Stimulated activated effector memory CD8-positive, alpha-beta T cell treated with anti-CD3 and anti-CD28 coated beads, Interleukin-12 subunit alpha, Interleukin-12 subunit beta, amount 100 ng/mL, for 72 hours (primary cell): ENCODE results near the gene AUTS2.
"Not testable (repeated sequence)": the region's sequence is repeated elsewhere in the genome, so short reads cannot be mapped to it uniquely, and the experiment has no call there.

Source experiments
- ATAC-seq: fragments of 150-1000 bp; cut with Tn5 transposase; 2 replicates; pipeline ENCODE4 v1.10.0; 2021
- DNase-seq, 2 donors: peaks; one replicate each; pipeline ENCODE4 v3.0.0; 2021 to 2022; ENCODE audit warnings: low spot score in 2 of 2
- H3K27ac Mint-ChIP-seq: one replicate; pipeline ENCODE4 v1.8.0; 2022; ENCODE audit warnings: mild to moderate bottlenecking, mixed read lengths
- H3K36me3 Mint-ChIP-seq: one replicate; pipeline ENCODE4 v1.8.0; 2022; ENCODE audit warnings: mild to moderate bottlenecking, mixed read lengths
- H3K4me1 Mint-ChIP-seq: one replicate; pipeline ENCODE4 v1.8.0; 2022; ENCODE audit warnings: mixed read lengths
- H3K4me3 Mint-ChIP-seq: one replicate; pipeline ENCODE4 v1.8.0; 2022; ENCODE audit warnings: mild to moderate bottlenecking, mixed read lengths
- H3K9me3 Mint-ChIP-seq: one replicate; pipeline ENCODE4 v1.8.0; 2022; ENCODE audit warnings: mixed read lengths

AUTS2 gene

DNA sequence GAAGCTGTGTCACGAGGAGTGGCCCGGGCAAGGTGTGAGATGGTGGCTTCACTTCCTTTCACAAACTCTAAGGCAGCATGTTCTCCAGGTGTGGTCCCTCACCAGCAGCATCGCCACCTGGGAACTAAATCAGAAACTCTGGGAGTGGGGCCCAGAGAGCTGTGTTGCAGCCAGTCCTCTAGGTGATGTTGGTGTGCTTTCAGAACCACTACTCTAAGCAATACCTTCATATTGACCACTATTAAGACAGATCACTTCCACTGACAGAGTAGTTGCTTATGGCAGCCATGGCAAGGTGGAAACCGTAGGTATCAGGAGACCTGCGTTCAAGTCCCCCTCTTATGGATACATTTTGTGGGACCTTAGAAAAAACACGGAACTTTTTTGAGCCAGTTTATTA lies 1037.9 kb downstream of the AUTS2 start:
- Mint-ChIP-seq H3K36me3 (no peaks in the 10 kb centered on the region), H3K4me3 (no peak overlapping the region), H3K4me1 (peaks cover 32% of the 10 kb centered on the region), H3K27ac (no peak overlapping the region), H3K9me3 (no peaks in the 10 kb centered on the region)
- DNase-seq: no peak
- no peak for ATAC-seq

DNA sequence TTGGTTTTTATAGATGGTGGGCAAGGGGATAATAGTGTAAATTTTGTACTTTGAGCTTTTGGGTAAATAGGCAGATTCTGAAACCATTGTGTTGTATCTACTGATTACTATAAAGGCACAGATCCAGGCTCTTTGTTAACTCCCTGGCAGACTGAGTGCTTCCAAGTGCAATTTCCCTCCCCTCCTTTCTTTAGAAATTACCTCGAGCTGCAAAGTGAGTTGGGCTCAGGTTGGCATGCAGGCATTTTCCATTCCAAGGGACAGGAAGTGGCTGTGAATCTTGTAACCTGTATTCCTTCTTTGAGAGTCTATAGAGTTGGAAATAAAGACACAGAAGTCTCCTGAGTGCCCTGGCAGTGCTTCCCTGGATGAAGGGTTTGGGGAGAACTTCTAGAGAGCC lies 1039.5 kb downstream of the AUTS2 start:
- Mint-ChIP-seq H3K9me3 (no peaks in the 10 kb centered on the region), H3K36me3 (no peaks in the 10 kb centered on the region), H3K4me3 (no peak overlapping the region), H3K27ac (no peak overlapping the region), H3K4me1 (peaks cover 32% of the 10 kb centered on the region)
- ATAC-seq: no peak
- DNase-seq: no peak

DNA sequence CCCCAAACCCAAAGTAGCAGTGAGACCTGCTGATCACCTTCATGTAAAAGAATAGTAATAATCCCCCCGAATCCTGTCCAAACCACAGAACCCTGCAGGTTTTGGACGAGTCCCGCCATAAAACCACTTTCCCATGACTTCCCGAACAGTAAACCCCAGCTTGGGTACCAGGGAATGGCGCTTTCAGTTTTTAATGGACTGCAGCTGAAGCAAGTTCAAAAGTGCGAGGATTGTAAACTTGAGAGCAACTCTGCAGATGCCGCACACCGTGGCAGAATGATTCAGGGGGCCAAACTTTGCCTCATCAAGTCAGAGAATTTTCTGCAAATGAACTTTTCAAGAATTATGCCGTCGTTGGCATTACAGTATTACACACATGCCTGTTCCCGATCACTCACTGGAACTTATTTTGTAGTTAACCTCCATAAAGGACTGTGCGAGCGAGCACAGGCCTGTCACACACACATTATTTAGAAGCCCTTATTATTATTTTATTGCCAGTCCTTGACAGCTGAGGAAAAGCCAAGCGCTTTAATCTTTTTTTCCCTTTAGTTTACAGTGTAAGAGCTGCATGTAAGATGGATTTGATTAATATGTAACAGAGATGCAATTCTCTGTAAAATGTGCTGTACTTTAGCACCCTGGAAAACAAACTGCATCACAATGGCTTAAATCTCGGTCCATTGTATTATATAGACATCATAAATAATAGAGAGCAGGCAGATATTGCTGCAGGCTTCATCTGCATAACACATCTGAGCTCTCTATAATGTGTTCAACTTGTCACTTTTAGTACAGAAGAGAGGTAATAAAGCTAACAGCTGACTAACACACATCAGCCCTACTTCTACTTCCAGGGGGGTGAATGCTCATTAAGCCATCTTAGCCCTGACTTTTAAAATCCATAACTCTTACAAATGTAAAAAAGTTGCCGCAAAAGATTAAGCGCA lies 1040.2 kb downstream of the AUTS2 start:
- peaks cover 32% of the 10 kb centered on the region for H3K4me1 Mint-ChIP-seq
- no peak overlapping the region for H3K4me3 Mint-ChIP-seq
- H3K36me3 Mint-ChIP-seq: no peaks in the 10 kb centered on the region
- H3K27ac Mint-ChIP-seq: no peak overlapping the region
- H3K9me3 Mint-ChIP-seq: no peaks in the 10 kb centered on the region
- no peak for ATAC-seq
- DNase-seq: no peak

DNA sequence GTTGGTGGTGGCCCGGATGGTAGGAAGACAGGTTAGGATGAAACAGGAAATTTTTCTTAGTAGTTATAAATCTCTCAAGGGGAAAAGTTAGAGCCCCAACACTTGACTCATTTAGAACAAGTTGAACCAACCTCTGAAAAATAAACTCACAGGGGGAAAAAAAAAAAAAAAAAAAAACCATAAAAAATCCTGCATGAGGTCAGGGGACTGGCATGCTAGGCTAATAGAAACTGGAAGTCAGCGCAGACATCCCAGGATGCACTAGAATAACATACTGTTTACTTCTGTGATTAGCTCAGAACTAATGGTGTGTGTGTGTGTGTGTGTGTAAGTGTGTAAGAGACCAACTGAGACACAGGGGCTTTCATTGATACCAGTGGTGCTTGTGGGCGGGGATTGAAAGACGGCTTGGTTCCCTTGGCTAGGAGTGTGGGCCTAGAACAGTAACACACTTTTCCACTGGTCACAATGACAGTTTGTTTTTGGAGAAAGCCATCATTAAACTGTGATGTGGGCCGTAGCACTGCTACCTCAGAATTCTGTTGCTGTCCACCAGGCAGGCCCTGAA lies 1042.1 kb downstream of the AUTS2 start:
- no peak for DNase-seq
- no peak overlapping the region for H3K4me3 Mint-ChIP-seq
- H3K4me1 Mint-ChIP-seq: peaks cover 16% of the 10 kb centered on the region
- ATAC-seq: no peak
- H3K9me3 Mint-ChIP-seq: no peaks in the 10 kb centered on the region
- no peak overlapping the region for H3K27ac Mint-ChIP-seq
- no peaks in the 10 kb centered on the region for H3K36me3 Mint-ChIP-seq

DNA sequence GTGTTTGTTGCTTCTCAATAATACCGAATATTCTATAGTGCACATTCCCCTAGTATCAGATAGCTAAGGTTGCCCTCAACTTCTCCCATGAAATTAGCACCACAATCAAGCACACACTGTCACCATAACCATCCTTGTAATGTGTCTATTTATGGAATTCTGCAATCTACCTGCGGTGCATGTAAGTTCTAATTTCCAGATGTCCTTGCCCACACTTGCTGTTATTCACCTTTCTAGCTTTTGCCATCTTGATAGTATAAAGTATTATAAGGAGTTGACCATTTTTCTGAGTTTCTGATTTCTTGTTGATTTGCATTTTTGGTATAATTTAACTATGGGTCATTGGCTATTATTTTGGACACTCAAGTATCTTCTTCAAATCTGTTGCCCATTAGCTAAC lies 1043.6 kb downstream of the AUTS2 start:
- Mint-ChIP-seq H3K36me3 (no peaks in the 10 kb centered on the region), H3K4me3 (no peak overlapping the region), H3K4me1 (peaks cover 18% of the 10 kb centered on the region), H3K9me3 (no peaks in the 10 kb centered on the region), H3K27ac (no peak overlapping the region)
- ATAC-seq (no peak), DNase-seq (no peak)

DNA sequence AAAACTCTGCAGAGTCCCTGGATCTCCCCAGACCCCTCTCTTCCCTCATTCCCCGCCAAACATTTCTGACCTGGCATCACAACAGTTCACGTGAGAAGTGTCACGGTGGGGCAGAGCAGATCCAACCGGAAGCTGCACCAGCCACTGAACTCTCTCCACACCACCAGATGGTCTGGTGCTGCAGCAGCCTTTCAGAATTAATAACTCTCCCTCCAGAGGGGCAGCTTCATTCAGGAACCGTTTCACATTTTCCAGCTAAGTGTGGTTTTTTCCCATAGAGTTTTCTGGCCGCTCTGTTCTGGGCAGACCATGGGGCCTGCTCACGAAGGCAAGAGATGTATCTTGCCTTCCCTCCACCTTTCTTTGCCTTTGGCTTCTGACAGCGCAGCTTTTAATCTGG lies 1047.0 kb downstream of the AUTS2 start:
- no peak overlapping the region for H3K4me3 Mint-ChIP-seq
- no peaks in the 10 kb centered on the region for H3K9me3 Mint-ChIP-seq
- ATAC-seq (no peak), DNase-seq (no peak)
- H3K36me3 Mint-ChIP-seq: peaks cover 7% of the 10 kb centered on the region
- peaks cover 42% of the 10 kb centered on the region for H3K4me1 Mint-ChIP-seq
- H3K27ac Mint-ChIP-seq: no peak overlapping the region

GRCh38 chr7:70645876-70646351 lies 1047.6 kb downstream of the AUTS2 start:
- Mint-ChIP-seq H3K9me3 (no peaks in the 10 kb centered on the region), H3K27ac (no peak overlapping the region), H3K4me3 (no peak overlapping the region), H3K36me3 (peaks cover 7% of the 10 kb centered on the region), H3K4me1 (peaks cover 38% of the 10 kb centered on the region)
- DNase-seq (no peak), ATAC-seq (no peak)

GRCh38 chr7:70646536-70647248 lies 1048.4 kb downstream of the AUTS2 start:
- Mint-ChIP-seq H3K36me3 (peaks cover 7% of the 10 kb centered on the region), H3K27ac (no peak overlapping the region), H3K4me1 (peaks cover 35% of the 10 kb centered on the region), H3K4me3 (no peak overlapping the region), H3K9me3 (no peaks in the 10 kb centered on the region)
- ATAC-seq: no peak
- DNase-seq: no peak

- ATAC-seq: peak; percentile 98
- peaks cover 35% of the 10 kb centered on the region for H3K4me1 Mint-ChIP-seq
- H3K4me3 Mint-ChIP-seq: peak overlapping the region; percentile 24
- DNase-seq: peak; percentile 63 to 92
- H3K36me3 Mint-ChIP-seq: peaks cover 7% of the 10 kb centered on the region
- H3K9me3 Mint-ChIP-seq: no peaks in the 10 kb centered on the region
- peak overlapping the region; percentile 74 for H3K27ac Mint-ChIP-seq
Observed at GRCh38 chr7:70647801-70648498, 1049.7 kb downstream of the AUTS2 start.

GRCh38 chr7:70648499-70648861 lies 1050.2 kb downstream of the AUTS2 start:
- Mint-ChIP-seq H3K27ac (peak overlapping the region; percentile 74), H3K4me3 (peak overlapping the region; percentile 24), H3K4me1 (peaks cover 35% of the 10 kb centered on the region)
- not testable (repeated sequence) for DNase-seq, H3K9me3 Mint-ChIP-seq, H3K36me3 Mint-ChIP-seq, ATAC-seq

DNA sequence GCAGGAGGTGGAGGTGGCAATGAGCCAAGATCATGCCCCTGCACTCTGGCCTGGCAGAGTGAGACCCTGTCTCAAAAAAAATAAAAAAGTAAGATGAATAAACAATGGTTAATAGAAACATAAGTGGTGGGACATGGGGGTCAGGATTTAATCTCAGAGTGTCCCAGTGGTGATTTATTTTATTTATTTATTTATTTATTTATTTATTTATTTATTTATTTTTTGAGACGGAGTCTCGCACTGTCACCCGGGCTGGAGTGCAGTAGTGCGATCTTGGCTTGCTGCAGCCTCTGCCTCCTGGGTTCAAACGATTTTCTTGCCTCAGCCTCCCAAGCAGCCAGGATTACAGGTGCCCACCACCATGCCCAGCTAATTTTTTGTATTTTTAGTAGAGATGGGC lies 1051.0 kb downstream of the AUTS2 start:
- H3K27ac Mint-ChIP-seq: peak overlapping the region; percentile 74
- ATAC-seq (no peak), DNase-seq (no peak)
- H3K4me1 Mint-ChIP-seq: peaks cover 35% of the 10 kb centered on the region
- no peak overlapping the region for H3K4me3 Mint-ChIP-seq
- H3K36me3 Mint-ChIP-seq: peaks cover 7% of the 10 kb centered on the region
- H3K9me3 Mint-ChIP-seq: no peaks in the 10 kb centered on the region

- Mint-ChIP-seq H3K36me3 (no peaks in the 10 kb centered on the region), H3K27ac (no peak overlapping the region), H3K9me3 (no peaks in the 10 kb centered on the region), H3K4me1 (peaks cover 10% of the 10 kb centered on the region), H3K4me3 (no peak overlapping the region)
- ATAC-seq: no peak
- DNase-seq: no peak
Observed at GRCh38 chr7:70654146-70654545, 1055.9 kb downstream of the AUTS2 start.

DNA sequence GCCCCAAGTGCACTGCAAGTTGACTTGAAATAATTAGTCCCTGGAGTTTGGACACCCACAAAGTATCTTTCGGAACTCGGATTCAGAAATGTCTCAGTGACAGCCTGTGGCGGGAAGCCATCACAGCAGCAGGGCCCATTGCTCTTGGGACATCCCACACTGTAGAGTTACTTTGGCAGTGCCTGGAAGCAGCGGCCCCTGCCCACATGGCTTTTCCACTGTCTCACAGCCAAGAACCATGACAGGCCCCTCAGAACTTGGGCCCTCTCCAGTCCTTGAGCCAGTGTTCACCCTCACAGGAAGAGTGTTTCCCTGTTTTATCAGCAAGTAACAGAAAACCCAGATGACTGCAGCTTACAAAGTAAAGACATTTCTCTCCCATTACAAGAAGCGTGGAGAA lies 1056.7 kb downstream of the AUTS2 start:
- no peak for ATAC-seq
- Mint-ChIP-seq H3K36me3 (no peaks in the 10 kb centered on the region), H3K27ac (no peak overlapping the region)

GRCh38 chr7:70655694-70656093 lies 1057.4 kb downstream of the AUTS2 start:
- peaks cover 24% of the 10 kb centered on the region for H3K4me1 Mint-ChIP-seq
- no peak for DNase-seq
- no peaks in the 10 kb centered on the region for H3K9me3 Mint-ChIP-seq
- H3K36me3 Mint-ChIP-seq: no peaks in the 10 kb centered on the region
- H3K4me3 Mint-ChIP-seq: no peak overlapping the region
- H3K27ac Mint-ChIP-seq: no peak overlapping the region
- no peak for ATAC-seq

More for the DNA sequence above, 1056.7 kb downstream of the AUTS2 start:
- H3K4me3 Mint-ChIP-seq: no peak overlapping the region
- no peaks in the 10 kb centered on the region for H3K9me3 Mint-ChIP-seq
- peaks cover 17% of the 10 kb centered on the region for H3K4me1 Mint-ChIP-seq
- no peak for DNase-seq

DNA sequence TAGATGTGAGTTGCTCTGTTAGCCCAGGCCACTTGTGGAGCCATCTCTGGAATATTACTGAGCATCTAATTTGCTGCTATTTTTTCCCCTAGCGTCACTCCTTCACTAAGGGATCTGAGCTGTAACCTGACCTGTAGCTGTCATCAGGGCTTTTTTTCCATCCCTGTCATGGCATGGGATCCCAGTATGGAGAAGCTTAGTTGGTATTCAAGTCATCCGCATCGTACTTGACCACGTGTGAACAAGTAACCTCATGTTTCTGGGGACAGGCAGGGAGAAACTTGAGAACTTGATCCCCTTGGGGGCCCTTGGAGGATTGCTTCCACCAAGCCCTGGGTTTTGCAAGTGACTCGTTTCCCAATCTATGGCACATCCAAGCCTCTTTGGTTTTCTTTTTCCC lies 1059.3 kb downstream of the AUTS2 start:
- Mint-ChIP-seq H3K36me3 (no peaks in the 10 kb centered on the region), H3K4me1 (peaks cover 33% of the 10 kb centered on the region), H3K27ac (no peak overlapping the region), H3K9me3 (no peaks in the 10 kb centered on the region), H3K4me3 (no peak overlapping the region)
- ATAC-seq: no peak
- no peak for DNase-seq
